Measurements from ENCODE around the gene WNT3A.

GRCh38 chr1:228000416-228000815, 6.4 kb upstream of the WNT3A start:
- TF ChIP-seq CTCF (IDR thresholded peaks at IDR 0.05) = no peak
- no peak for TF ChIP-seq POLR2A (IDR thresholded peaks at IDR 0.05)
